Measurements from ENCODE around the gene INSRR. TPM values are rescaled to one million over a fixed set of nuclear protein-coding genes. Genes with fewer than 3 reads are reported as not detected.

INSRR gene
- total and polyA plus RNA-seq, 9 of the 15 experiments (the other 6 are each of a cell fraction or from before 2014, with no cell fraction given): 0.03 to 0.18 (median 0.06) TPM; not detected in 3

GRCh38 chr1:156860113-156860627 lies 1.3 kb upstream of the INSRR start (continued):
- peak; percentile 60 for TF ChIP-seq ZEB2 (IDR thresholded peaks at IDR 0.05)
- TF ChIP-seq RAD51 (IDR thresholded peaks at IDR 0.05; ENCODE audit: borderline replicate concordance, low read depth): no peak
- peak in 1 of 2 experiments; percentile 72; a peak in 2 of 4 replicates for TF ChIP-seq HDAC1 (IDR thresholded peaks at IDR 0.05)
- TF ChIP-seq SMARCE1 (IDR thresholded peaks at IDR 0.05): peak; percentile 44; the same call in 1 of the 2 replicates
- peak; percentile 79 for TF ChIP-seq LCOR (CRISPR knock-in tag; IDR thresholded peaks at IDR 0.05)
- 0 out of 2 replicates have a peak, but pooled peaks have one; percentile 67 for TF ChIP-seq ARID2 (IDR thresholded peaks at IDR 0.05)
- no peak for TF ChIP-seq HOMEZ (CRISPR knock-in tag; IDR thresholded peaks at IDR 0.05)
- no peak for TF ChIP-seq NR3C1 (CRISPR knock-in tag; IDR thresholded peaks at IDR 0.05)
- no peak for TF ChIP-seq TBP (optimal IDR thresholded peaks at IDR 0.05; ENCODE audit: low read depth, low read length)
- TF ChIP-seq CREB1 (IDR thresholded peaks at IDR 0.05): no peak
- no peak for TF ChIP-seq CREB1 (CRISPR knock-in tag; IDR thresholded peaks at IDR 0.05)
- no peak for TF ChIP-seq TCF3 (CRISPR knock-in tag; IDR thresholded peaks at IDR 0.05)
- no peak for TF ChIP-seq ZC3H8 (IDR thresholded peaks at IDR 0.05)
- TF ChIP-seq U2AF2 (optimal IDR thresholded peaks at IDR 0.05; ENCODE audit: low read depth, low read length): no peak
- TF ChIP-seq THAP7 (CRISPR knock-in tag; IDR thresholded peaks at IDR 0.05): no peak
- TF ChIP-seq E2F1 (CRISPR knock-in tag; IDR thresholded peaks at IDR 0.05): 0 out of 2 replicates have a peak, but pooled peaks have one; percentile 56
- TF ChIP-seq XRCC4 (IDR thresholded peaks at IDR 0.05; ENCODE audit: extremely low read depth, insufficient read depth, insufficient read length): no peak
- TF ChIP-seq PHF20 (IDR thresholded peaks at IDR 0.05; ENCODE audit: partially characterized antibody): no peak
- no peak for TF ChIP-seq ILF3 (IDR thresholded peaks at IDR 0.05; ENCODE audit: borderline replicate concordance)
- no peak for TF ChIP-seq TAL1 (IDR thresholded peaks at IDR 0.05)
- TF ChIP-seq PML (IDR thresholded peaks at IDR 0.05; ENCODE audit: low read length): no peak
- no peak; the same call in 1 of the 2 replicates for TF ChIP-seq GABPB1 (CRISPR knock-in tag; IDR thresholded peaks at IDR 0.05)
- no peak for TF ChIP-seq EZH2 (IDR thresholded peaks at IDR 0.05; ENCODE audit: borderline replicate concordance, low read depth, low read length)
- TF ChIP-seq ZC3H4 (CRISPR knock-in tag; IDR thresholded peaks at IDR 0.05; ENCODE audit: borderline replicate concordance): no peak
- no peak for TF ChIP-seq PTBP1 (IDR thresholded peaks at IDR 0.05; ENCODE audit: low read depth, low read length)
- no peak for TF ChIP-seq ATF4 (CRISPR knock-in tag; IDR thresholded peaks at IDR 0.05)
- TF ChIP-seq TSC22D4 (tag; IDR thresholded peaks at IDR 0.05): no peak

Measured in K562 (cell line).